NCI-H526 (cell line): Measurements from ENCODE around the gene ARHGEF10L.
A peak's percentile ranks its signal among the peaks of the same experiment; 100 is the strongest.

Experiments used
- DNase-seq, 2 experiments: peaks; one replicate each; lab custom pipeline; 2025; lab: John Stamatoyannopoulos, UW

The ARHGEF10L gene

GRCh38 chr1:17568014-17568900, 28.8 kb downstream of the ARHGEF10L start:
- no peak for DNase-seq

GRCh38 chr1:17569200-17570139, 30.0 kb downstream of the ARHGEF10L start:
- DNase-seq = no peak

GRCh38 chr1:17570228-17570627, 30.7 kb downstream of the ARHGEF10L start:
- no peak for DNase-seq

- peak in 1 of 2 experiments; percentile 45 for DNase-seq
Measured at GRCh38 chr1:17572264-17572985, 32.9 kb downstream of the ARHGEF10L start.

- DNase-seq = peak in 1 of 2 experiments; percentile 55
Measured at GRCh38 chr1:17573518-17574041, 34.1 kb downstream of the ARHGEF10L start.

- peak; percentile 51 to 85 for DNase-seq
Measured at GRCh38 chr1:17574516-17574915, 35.0 kb downstream of the ARHGEF10L start.

- DNase-seq = peak in 1 of 2 experiments; percentile 55
Measured at GRCh38 chr1:17575797-17576518, 36.5 kb downstream of the ARHGEF10L start.

- DNase-seq = no peak
Measured at GRCh38 chr1:17576519-17576853, 37.0 kb downstream of the ARHGEF10L start.

GRCh38 chr1:17577907-17578297, 38.4 kb downstream of the ARHGEF10L start:
- DNase-seq = no peak

GRCh38 chr1:17579951-17580939, 40.7 kb downstream of the ARHGEF10L start:
- DNase-seq = peak; percentile 32 to 75

- DNase-seq = peak in 1 of 2 experiments; percentile 16
Measured at GRCh38 chr1:17581389-17582123, 42.1 kb downstream of the ARHGEF10L start.

- DNase-seq = no peak
Measured at GRCh38 chr1:17582124-17582774, 42.8 kb downstream of the ARHGEF10L start.

- no peak for DNase-seq
Measured at GRCh38 chr1:17584539-17584938, 45.0 kb downstream of the ARHGEF10L start.

- no peak for DNase-seq
Measured at GRCh38 chr1:17585266-17585987, 45.9 kb downstream of the ARHGEF10L start.

- peak in 1 of 2 experiments; percentile 66 for DNase-seq
Measured at GRCh38 chr1:17586172-17586964, 46.9 kb downstream of the ARHGEF10L start.

- no peak for DNase-seq
Measured at GRCh38 chr1:17587693-17588047, 48.2 kb downstream of the ARHGEF10L start.
